CD14-positive monocyte (primary cell): Measurements from ENCODE around the gene RELL1. TPM values are rescaled to one million over a fixed set of nuclear protein-coding genes. Genes with fewer than 3 reads are reported as not detected.

Experiments used
- DNase-seq, 3 donors: peaks; one replicate each; pipeline ENCODE4 v3.0.0-alpha.2; 2011 to 2022
- H2AFZ ChIP-seq: 2 replicates; pipeline ENCODE4 v1.6.0; 2012; ENCODE audit warnings: mild to moderate bottlenecking, low read depth, low read length, inconsistent platforms; ENCODE audit not compliant: insufficient read depth, poor library complexity, severe bottlenecking
- H3K27ac ChIP-seq, 2 donors: 1 replicate in 1 of 2; 2 replicates in 1 of 2; pipeline ENCODE4 v1.5.1; 2012 to 2013; ENCODE audit warnings: low read length in 2 of 2, control low read depth in 1 of 2, inconsistent platforms in 1 of 2, low read depth in 1 of 2, mild to moderate bottlenecking in 1 of 2
- H3K27me3 ChIP-seq, 2 donors: one replicate each; pipeline versions ENCODE4 v1.6.0 to v1.6.1; 2011 to 2013; ENCODE audit warnings: low read length in 2 of 2; ENCODE audit not compliant: control insufficient read depth in 2 of 2, insufficient read depth in 2 of 2
- H3K36me3 ChIP-seq, 2 donors: replicated peaks in 1 of 2; 1 replicate in 1 of 2; 2 replicates in 1 of 2; pipeline versions ENCODE4 v1.5.1 to v1.6.1; 2012 to 2013; ENCODE audit warnings: low read length in 2 of 2, control low read depth in 1 of 2, inconsistent platforms in 1 of 2, mild to moderate bottlenecking in 1 of 2; ENCODE audit not compliant: insufficient read depth in 2 of 2, control insufficient read depth in 1 of 2
- H3K4me1 ChIP-seq, 2 donors: 1 replicate in 1 of 2; 2 replicates in 1 of 2; pipeline versions ENCODE4 v1.5.1 to v1.6.1; 2012 to 2013; ENCODE audit warnings: low read length in 2 of 2, control low read depth in 1 of 2, inconsistent platforms in 1 of 2, mild to moderate bottlenecking in 1 of 2, moderate library complexity in 1 of 2; ENCODE audit not compliant: insufficient read depth in 2 of 2, control insufficient read depth in 1 of 2
- H3K4me2 ChIP-seq: replicated peaks from 2 replicates; pipeline ENCODE3; 2012; ENCODE audit warnings: low read length, moderate library complexity, mild to moderate bottlenecking; ENCODE audit not compliant: poor library complexity, severe bottlenecking; ENCODE audit errors: extremely low read depth
- H3K4me3 ChIP-seq, 3 experiments: fragments of 200-600 bp in 1 of 3; sonication (generic) in 1 of 3; replicated peaks in 1 of 3; 1 replicate in 2 of 3; 2 replicates in 1 of 3; pipeline ENCODE4 v1.5.1; 2011 to 2013; ENCODE audit warnings: low read length in 3 of 3, mild to moderate bottlenecking in 3 of 3, control low read depth in 2 of 3, low read depth in 2 of 3, inconsistent platforms in 1 of 3, moderate library complexity in 1 of 3
- H3K79me2 ChIP-seq: 2 replicates; pipeline ENCODE4 v1.6.0; 2012; ENCODE audit warnings: mild to moderate bottlenecking, control low read depth, inconsistent platforms, low read length, moderate library complexity; ENCODE audit not compliant: insufficient read depth
- H3K9ac ChIP-seq: 2 replicates; pipeline ENCODE4 v1.6.0; 2017; ENCODE audit warnings: low read length, mild to moderate bottlenecking; ENCODE audit not compliant: insufficient read depth, poor library complexity, severe bottlenecking
- H3K9me3 ChIP-seq, 2 donors: replicated peaks in 1 of 2; 1 replicate in 1 of 2; 2 replicates in 1 of 2; pipeline versions ENCODE4 v1.5.1 to v1.6.1; 2012 to 2013; ENCODE audit warnings: low read length in 2 of 2, control low read depth in 1 of 2; ENCODE audit not compliant: control insufficient read depth in 1 of 2, insufficient read depth in 1 of 2
- H4K20me1 ChIP-seq: 2 replicates; pipeline ENCODE4 v1.6.0; 2012; ENCODE audit warnings: mild to moderate bottlenecking, low read length, control low read depth, moderate library complexity; ENCODE audit not compliant: insufficient read depth
- H3K27ac Mint-ChIP-seq, 7 donors: one replicate each; pipeline ENCODE4 v1.8.0; 2020; ENCODE audit warnings: mild to moderate bottlenecking in 7 of 7, mixed read lengths in 7 of 7, moderate library complexity in 6 of 7, inconsistent platforms in 2 of 7
- H3K27me3 Mint-ChIP-seq, 3 donors: one replicate each; pipeline ENCODE4 v1.8.0; 2021 to 2022; ENCODE audit warnings: low read depth in 3 of 3, mild to moderate bottlenecking in 3 of 3, mixed read lengths in 3 of 3, moderate library complexity in 3 of 3, inconsistent platforms in 1 of 3
- H3K36me3 Mint-ChIP-seq, 2 donors: one replicate each; pipeline ENCODE4 v1.8.0; 2020; ENCODE audit warnings: mixed read lengths in 2 of 2, inconsistent platforms in 1 of 2, mild to moderate bottlenecking in 1 of 2
- H3K4me1 Mint-ChIP-seq: one replicate; pipeline ENCODE4 v1.8.0; 2020; ENCODE audit warnings: mild to moderate bottlenecking, mixed read lengths
- H3K4me3 Mint-ChIP-seq, 2 donors: one replicate each; pipeline ENCODE4 v1.8.0; 2020; ENCODE audit warnings: mild to moderate bottlenecking in 2 of 2, mixed read lengths in 2 of 2, moderate library complexity in 1 of 2
- H3K9me3 Mint-ChIP-seq, 7 donors: one replicate each; pipeline ENCODE4 v1.8.0; 2020 to 2022; ENCODE audit warnings: mixed read lengths in 7 of 7, mild to moderate bottlenecking in 6 of 7, moderate library complexity in 6 of 7, inconsistent platforms in 2 of 7
- CTCF ChIP-seq: fragments of 200-600 bp; IDR thresholded peaks from one replicate; pipeline ENCODE4 v1.8.0; 2022; ENCODE audit warnings: antibody characterized with exemption, mild to moderate bottlenecking
- WGBS: methylation state at CpG from one replicate; pipeline ENCODE4 v1.1.5; 2013; ENCODE audit warnings: missing lambda C conversion rate; ENCODE audit not compliant: insufficient coverage; 5-methylcytosine and 5-hydroxymethylcytosine counted together
- intact Hi-C, 2 donors: fragments of 100-400 bp; cut with micrococcal nuclease; formaldehyde crosslinking; loops; one replicate each; pipeline versions ENCODE4 v1.15.0 to v1.15.1; 2023
- polyA plus RNA-seq, 3 donors: library from polyadenylated mRNA; depleted of rRNA in 1 of 3; unstranded in 2 of 3; stranded (reverse) in 1 of 3; fragments of 300-500 nt in 2 of 3; fragments of >200 nt in 1 of 3; fragmentation: Illumina TruSeq in 2 of 3; gene quantifications; 1 replicate in 2 of 3; 2 replicates in 1 of 3; pipeline ENCODE4 v1.2.3, GENCODE V29; 2012 to 2021

Gene RELL1
- polyA plus RNA-seq, 3 donors: 13.3 to 30.2 (median 16.2) TPM

DNA sequence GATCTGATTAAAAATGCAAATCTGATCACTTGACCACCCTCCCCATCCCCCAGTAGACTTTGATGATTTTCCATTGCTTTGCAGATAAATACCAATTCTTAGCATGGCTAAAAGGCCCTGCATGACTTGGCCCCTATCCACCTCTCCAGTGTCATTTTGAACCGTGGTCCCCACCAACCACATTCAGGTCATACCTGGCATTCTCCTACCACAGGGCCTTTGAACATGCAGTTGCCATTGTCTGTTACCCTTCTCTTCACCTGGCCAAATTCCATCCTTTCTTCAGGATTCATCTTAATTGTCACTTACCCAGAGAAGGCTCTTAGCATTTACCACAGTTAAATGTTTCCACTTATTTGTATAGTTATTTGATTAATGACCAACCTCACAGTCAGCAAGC lies 36.9 kb upstream of the RELL1 start:
- H3K9ac ChIP-seq: no peak overlapping the region
- no peak overlapping the region for H3K4me3 ChIP-seq
- no peak for TF ChIP-seq CTCF
- H3K9me3 Mint-ChIP-seq: peaks cover 0 to 2% (median 0%) of the 10 kb centered on the region in 7 donors
- WGBS: 100% methylated on average over 1 of the region's 1 CpG
- H3K4me1 ChIP-seq: peaks cover 1 to 3% of the 10 kb centered on the region in 2 donors
- H3K9me3 ChIP-seq: no peaks in the 10 kb centered on the region
- H3K4me2 ChIP-seq: no peak overlapping the region
- no peak for DNase-seq
- H3K4me3 Mint-ChIP-seq: no peak overlapping the region
- H4K20me1 ChIP-seq: no peaks in the 10 kb centered on the region
- H3K36me3 ChIP-seq: no peaks in the 10 kb centered on the region
- H3K4me1 Mint-ChIP-seq: peaks cover 11% of the 10 kb centered on the region
- H3K27ac Mint-ChIP-seq: no peak overlapping the region
- no peaks in the 10 kb centered on the region for H3K79me2 ChIP-seq
- intact Hi-C loops: no loop called here
- H3K27me3 Mint-ChIP-seq: peaks cover 0 to 2% (median 2%) of the 10 kb centered on the region in 3 donors
- no peaks in the 10 kb centered on the region for H3K27me3 ChIP-seq
- no peaks in the 10 kb centered on the region for H3K36me3 Mint-ChIP-seq
- no peak overlapping the region for H2AFZ ChIP-seq
- no peak overlapping the region for H3K27ac ChIP-seq

DNA sequence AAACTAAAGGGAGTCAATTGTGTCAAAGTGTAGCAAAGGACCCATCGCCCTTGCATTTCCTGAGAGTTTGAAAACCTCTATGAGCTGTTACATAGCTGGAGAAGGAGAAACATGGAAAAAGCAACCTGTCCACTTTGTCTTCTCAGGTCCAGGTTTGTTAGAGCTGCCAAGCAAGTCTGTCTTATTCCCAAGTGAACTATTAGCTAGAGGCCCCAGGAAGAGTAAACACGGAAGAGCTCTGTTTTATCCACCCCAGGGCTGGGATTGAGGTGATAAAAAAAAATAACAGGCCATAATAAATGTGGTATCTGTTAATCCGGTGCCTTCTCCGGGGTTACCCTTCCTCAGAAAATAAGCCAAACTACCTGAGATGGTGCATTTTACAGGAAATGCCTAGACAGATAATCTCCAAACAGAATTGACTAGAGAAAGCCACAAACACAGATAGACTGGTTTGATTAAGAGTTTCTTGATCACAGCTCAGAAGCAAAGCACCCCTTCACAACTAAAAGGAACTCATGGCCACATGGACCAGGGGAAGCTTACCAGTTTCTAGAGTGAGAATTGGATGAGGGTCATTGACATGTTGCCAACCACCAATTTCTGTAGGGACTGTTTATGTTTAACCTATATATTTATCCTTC lies 35.9 kb upstream of the RELL1 start:
- Histone ChIP-seq H2AFZ (no peak overlapping the region), H3K27ac (no peak overlapping the region), H4K20me1 (no peaks in the 10 kb centered on the region), H3K4me2 (no peak overlapping the region), H3K9ac (no peak overlapping the region), H3K36me3 (no peaks in the 10 kb centered on the region), H3K4me1 (no peaks in the 10 kb centered on the region), H3K9me3 (no peaks in the 10 kb centered on the region), H3K79me2 (no peaks in the 10 kb centered on the region), H3K27me3 (no peaks in the 10 kb centered on the region), H3K4me3 (no peak overlapping the region)
- Mint-ChIP-seq H3K36me3 (no peaks in the 10 kb centered on the region), H3K27ac (no peak overlapping the region), H3K27me3 (peaks cover 0 to 2% (median 2%) of the 10 kb centered on the region in 3 donors), H3K9me3 (peaks cover 0 to 2% (median 0%) of the 10 kb centered on the region in 7 donors), H3K4me1 (peaks cover 8% of the 10 kb centered on the region), H3K4me3 (no peak overlapping the region)
- 100% methylated on average over 1 of the region's 4 CpGs for WGBS
- TF ChIP-seq CTCF: no peak
- intact Hi-C loops: no loop called here
- no peak for DNase-seq
